ENCODE results near the gene OIP5.
"Not testable (repeated sequence)": the region's sequence is repeated elsewhere in the genome, so short reads cannot be mapped to it uniquely, and the experiment has no call there.

The OIP5 gene

DNA sequence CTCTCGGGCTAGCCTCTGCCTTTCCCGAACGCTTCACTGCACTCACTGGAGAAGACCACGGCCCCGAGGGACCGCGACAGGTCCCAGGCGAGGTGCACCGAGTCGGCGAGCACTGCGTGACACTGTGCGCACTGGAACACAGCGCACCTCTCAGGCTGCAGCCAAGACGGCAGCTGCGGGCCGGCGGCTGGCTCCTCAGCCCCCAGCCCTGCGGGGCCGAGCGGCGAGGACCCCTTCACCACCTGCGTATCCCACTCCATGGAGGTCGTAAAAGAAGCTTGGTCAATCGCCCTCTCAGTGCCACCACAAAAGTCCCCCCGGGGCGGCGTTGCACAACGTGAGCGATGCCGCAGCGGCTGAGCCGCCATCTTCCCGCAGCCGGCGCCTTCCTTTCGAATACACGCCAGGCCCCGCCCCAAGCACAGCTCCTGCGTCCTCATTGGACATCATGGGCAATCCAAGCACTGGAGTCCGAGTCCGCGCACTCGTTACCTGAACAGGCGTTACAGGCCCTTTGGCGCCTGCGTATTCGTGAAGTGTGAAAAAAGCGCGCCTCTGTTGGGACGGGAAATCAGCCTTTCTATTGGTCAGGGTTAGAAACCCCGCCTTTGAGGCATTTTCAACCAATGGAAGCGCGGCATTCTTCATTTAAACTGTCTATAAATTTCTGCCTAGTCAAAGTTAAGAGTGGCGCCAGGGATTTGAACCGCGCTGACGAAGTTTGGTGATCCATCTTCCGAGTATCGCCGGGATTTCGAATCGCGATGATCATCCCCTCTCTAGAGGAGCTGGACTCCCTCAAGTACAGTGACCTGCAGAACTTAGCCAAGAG, at the start of gene OIP5, which contains the start of gene NUSAP1:
Gene OIP5, minus strand, starts transcription at position 398 of the 832 bp plus-strand sequence. Its CDS starts 30 bp downstream, at position 368.
Gene NUSAP1, plus strand, starts transcription at position 688 of the 832 bp plus-strand sequence. Its CDS starts 77 bp downstream, at position 765.
- peak; percentile 100 for DNase-seq

DNA sequence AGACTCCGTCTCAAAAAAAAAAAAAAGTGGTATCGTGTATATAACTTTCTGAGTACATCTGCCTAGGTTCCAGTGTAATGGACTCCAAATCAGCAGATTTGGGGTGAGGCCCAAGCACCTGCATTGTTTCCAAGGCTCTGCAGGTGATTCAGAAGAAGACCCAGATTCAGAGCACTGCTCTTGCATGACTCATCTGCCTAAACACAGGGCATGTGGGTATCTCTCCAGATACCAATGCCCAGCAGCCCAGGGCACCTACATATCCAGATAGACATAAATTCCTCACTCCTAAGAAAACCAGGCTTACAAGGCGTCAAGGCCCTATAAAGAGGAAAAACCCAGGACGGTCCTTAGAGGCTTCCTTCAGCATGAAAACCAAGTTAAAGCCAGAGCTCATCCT, 45.6 kb upstream of the OIP5 start:
- no peak for DNase-seq

DNA sequence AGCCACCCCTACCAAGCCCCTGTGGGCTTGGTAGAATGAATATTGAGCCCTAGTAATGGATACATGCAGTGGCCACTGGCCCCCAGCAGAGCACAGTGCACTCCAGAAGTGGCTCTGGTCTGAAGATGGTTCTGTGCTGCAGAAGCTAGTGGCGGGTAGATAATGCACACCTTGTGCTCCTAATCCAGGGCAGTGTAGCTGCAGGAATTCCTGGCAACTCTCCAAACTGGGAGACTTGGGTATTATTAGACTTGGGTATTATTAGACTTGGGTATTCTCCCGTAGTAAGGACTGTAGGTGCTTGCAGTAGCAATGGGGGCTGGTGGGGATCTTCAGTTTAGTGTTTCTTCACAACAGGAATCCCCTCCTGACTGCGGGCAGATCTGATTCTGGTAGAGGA, 35.0 kb upstream of the OIP5 start:
- DNase-seq, result no peak

DNA sequence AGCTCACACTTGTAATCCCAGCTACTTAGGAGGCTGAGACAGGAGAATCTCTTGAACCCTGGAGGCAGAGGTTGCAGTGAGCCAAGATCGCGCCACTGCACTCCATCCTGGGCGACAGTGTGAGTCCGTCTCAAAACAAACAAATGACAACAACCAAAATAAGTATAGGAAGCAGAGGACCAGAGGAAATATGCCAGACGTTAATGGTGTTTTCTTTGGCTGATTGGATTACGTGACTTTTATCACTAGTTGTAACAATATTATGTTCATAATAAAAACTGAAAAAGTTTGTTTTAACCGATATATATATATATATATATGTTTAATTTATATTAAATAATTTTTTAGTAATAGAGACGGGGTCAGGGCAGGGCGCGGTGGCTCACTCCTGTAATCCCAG, 22.0 kb upstream of the OIP5 start:
- no peak for DNase-seq

DNA sequence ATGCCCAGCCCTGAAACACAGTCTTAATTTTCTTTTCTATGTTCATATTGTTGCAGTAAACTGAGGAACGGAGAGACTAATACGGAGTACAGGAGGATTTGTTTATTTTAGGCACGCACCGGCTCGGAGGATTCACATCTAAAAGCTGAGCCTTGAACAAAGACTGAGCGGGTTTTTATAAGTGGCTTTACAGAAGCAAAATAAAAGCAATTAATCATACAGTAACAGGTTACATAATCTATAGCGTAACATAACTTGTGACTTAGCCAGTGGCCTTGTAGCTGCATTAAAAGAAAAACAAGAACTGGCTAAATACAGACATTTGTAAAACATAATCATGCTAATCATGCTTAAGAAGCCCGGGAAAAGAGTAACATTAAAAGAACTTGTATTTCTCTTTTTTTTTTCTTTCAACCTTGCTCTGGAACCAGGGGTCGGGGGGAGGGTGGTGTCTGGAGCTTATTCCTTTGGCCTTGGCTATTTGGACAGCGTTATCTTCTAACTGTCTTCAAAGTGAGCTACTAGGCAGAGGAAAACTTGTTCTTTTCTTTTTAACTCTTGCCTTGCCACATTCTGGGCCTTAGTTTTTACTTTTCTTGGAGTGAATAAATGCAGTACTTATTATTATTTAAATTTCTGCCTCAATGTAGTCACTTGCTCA, 17.8 kb upstream of the OIP5 start:
- DNase-seq, result no peak

DNA sequence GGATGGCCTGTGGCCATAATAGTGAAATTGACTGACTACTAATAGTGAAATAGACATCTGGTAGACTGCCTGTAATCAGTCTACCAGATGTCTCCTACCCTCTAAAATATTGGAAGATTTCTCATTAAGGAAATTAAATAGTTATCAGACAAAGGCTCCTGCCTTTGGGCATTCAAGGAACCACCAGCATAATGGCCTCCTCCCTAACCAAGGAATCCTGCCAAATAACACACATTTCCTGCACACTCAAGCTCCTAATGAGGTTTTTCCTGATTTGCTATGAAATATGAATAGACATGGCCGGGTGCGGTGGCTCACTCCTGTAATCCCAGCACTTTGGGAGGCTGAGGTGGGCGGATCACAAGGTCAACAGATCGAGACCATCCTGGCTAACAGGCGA, 14.8 kb upstream of the OIP5 start:
- DNase-seq, result no peak

DNA sequence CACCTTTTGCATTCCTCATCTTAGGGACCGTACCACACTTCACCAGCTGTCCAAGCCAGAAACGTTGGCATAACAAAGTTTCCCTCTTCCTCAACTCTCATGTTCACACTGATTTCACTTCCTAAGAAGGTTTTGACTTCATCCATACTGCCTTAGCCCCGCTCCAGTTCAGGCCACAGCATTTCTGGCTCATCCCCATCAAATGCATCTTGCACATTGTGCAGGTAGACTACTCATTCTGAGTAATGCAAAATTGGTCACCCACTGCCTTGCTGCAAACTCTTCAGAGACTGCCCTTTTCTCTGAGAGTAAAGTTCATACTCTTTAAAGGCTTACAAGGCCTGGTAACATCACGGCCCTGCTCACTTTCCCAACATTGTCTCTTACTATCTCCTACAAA, 9.1 kb upstream of the OIP5 start:
- DNase-seq, result no peak

DNA sequence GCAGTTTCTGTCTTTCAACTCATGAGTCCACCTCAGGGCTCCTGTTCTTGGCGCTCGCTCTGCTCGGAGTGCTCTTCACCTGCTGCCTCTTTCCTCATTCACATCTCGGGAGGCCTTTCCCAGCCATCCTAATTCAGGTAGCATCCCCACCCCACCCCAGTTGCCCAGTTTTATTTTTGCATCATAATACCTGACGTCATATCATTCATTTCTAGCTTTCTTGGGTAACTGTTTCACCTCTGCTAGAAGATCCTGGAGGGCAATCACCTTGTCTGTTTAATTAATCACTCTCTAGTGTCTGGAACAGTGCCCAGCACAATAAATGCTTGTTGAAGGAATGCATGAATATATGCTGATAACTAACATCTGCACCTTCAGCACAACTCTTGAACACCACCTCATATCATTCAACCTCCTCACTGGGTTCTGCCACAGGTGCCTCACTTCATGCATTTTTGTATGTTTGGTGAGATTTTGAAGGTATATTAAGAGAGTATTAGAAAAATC, 7.9 kb upstream of the OIP5 start:
- no peak for DNase-seq

DNA sequence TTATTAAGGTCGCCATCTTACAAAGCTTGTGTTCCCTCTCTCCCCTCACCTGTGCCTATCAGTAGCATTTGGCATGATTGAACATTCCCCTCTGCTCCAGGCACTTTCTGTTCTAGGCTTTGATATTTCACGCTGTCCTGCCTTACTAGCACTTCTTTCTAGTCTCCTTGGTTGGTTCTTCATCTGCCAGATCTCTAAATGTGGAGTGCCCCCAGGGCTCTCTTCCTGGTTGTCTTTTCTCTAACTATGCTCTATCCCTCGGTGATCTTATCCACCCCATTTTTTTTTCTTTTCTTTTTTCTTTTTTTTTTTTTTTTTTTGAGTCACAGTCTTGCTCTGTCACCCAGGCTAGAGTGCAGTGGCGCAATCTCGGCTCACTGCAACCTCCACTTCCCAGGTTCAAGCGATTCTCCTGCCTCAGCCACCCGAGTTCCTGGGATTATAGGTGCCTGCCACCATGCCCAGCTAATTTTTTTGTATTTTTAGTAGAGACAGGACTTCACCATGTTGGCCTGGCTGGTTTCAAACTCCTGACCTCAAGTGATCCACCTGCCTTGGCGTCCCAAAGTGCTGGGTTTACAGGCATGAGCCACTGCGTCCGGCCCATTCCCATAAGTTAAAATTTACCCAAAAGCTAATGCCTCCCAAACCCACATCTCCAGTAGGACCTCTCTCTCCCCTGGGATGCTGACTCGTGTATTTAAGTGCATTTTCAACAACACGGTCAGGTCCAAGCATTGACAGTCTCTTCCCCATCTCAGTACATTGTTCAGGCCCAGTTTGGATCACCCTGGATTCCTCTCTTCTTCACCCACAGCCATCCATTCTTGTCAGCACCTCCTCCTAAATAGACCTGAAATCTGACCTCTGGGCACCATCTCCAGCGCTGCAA, 5.5 kb upstream of the OIP5 start:
- DNase-seq, result no peak

DNA sequence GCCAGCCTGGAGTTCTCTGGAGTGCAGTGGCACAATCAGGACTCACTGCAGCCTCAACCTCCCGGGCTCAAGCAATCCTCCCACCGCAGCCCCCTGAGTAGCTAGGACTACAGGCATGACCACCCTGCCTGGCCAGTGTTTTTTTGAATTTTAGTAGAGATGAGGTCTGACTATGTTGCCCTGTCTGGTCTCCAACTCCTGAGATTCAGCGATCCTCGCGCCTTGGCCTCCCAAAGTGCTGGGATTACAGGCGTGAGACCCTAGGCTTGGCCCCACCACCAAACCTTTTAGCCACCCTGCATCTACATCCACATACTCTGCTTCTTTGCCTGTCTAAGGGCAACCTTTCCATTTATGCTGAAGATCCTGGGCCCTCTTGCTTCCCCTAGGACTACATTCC, 4.7 kb upstream of the OIP5 start:
- DNase-seq, result no peak

DNA sequence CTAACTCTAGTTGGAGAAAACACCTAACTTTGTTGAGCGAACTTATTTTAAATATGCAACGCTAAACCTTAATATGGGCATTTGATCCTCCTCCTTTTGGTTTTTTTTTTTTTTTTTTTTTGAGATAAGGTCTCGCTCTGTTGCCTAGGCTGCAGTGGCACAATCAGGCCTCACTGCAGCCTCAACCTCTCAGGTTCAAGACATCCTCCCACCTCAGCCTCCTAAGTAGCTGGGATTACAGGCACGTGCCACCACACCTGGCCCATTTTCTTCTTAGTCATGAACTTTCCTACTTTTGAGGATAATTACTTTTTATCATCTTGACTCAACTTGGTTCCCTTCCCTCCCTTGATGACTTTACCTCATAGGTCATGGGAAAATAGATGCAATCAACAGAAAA, 4.2 kb upstream of the OIP5 start:
- no peak for DNase-seq

DNA sequence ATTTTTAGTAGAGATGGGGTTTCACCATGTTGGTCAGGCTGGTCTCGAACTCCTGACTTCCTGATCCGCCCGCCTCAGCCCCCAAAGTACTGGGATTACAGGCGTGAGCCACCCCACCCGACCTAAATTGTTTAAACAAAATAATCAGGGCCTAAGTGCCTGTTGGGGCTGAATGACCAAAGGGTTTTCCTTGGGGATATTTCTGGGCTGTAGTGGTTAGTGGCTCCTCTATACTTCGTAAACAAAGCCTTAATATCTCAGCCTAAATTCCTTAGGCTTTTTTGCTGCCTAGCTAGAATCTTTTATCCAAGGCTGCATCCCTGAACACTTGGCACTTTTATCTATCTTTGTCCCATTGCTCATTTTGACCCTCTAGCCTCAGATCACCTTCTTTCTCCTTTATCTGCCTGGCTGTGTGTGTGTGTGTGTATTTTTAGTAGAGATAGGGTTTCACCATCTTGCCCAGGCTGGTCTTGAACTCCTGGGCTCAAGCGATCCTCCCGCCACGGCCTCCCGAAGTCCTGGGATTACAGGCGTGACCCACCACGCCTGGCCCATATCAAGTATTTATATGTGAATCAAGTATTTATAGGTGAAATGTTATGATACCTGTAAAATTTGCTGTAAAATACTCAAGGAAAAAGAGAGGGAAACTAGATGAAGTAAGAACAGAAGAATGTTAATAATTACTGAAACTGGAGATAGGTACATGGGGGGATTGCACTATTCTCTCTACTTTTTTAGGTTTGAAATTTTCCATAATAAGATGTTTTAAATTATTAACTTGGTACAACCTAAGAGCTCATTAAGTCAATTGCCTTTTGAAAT, 2.1 kb upstream of the OIP5 start:
- no peak for DNase-seq

DNA sequence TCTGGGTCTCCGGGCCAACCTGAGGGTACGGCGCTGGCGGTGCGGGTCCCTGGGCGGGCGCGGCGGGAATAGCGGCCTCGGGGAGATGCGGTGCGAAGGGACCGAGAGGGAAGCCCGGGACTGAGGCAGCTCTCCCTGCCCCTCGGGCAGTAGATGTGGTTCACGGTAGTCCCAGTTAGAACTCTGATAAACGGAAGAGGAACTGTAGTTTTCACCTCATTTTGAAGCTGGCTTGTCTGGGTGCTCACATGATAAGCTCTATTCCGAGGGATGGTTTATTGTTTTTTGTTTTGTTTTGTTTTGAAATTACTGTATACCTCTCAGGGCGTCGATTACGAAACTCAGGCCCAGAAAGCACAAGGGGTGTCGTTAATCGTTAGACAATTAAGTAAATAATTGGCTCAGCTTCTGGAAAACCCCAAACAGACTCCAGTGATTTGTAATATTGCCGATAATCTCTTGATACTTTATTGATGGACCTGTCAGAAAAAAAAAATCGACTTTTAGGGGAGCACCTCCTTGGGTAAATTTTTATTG, 703 bp upstream of the OIP5 start:
- peak; percentile 71 for DNase-seq

DNA sequence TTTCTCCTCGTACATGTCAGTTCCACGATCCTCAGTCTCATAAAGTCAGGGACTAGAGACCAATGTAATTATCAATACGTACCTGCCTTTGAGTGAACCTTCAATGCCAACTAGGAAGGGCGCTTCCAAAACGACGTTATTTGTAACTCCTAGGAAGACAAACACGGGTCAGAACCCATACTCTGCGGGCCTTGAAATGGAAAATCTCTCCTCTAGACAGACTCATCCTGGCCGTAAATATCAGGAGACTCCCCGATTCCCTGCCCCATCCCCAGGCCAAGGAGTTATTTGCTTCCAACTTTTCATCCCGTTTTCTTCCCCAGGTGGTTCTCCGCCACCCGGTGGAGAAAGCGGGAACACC, 578 bp downstream of the OIP5 start:
- DNase-seq, result no peak

DNA sequence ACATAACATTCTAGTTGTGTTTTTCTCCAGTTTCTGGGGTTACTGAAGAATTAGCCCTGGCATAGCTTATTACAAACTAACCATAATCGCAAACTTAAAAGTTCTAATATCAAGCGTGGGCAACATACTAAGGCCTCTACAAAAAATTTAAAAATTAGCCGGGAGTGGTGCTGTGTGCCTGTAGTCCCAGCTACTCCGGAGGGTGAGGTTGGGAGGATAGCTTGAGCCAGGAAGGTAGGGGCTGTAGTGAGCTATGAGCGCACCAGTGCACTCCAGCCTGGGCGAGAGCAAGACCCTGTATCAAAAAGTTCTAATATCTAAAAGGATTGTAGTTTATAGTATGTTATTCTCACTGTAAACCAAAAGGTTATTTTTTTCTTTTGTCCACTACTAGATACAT, 1.1 kb downstream of the OIP5 start:
- no peak for DNase-seq

DNA sequence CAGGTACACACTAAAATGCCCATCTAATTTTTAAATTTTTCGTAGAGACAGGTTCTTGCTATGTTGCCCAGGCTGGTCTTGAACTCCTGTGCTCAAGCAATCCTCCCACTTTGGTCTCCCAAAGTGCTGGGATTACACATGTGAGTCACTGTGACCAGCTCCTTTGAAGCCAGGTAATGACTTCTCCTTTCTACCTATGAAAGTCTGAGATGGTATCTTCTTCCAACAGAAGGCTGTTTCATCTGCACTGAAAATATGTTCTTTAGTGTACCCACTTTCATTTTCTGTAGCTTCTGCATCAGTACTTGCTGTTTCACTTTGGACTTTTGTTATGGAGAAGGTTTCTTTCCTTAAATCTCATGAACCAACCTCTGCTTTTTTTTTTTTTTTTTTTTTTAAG, 8.8 kb downstream of the OIP5 start:
- DNase-seq, result no peak

DNA sequence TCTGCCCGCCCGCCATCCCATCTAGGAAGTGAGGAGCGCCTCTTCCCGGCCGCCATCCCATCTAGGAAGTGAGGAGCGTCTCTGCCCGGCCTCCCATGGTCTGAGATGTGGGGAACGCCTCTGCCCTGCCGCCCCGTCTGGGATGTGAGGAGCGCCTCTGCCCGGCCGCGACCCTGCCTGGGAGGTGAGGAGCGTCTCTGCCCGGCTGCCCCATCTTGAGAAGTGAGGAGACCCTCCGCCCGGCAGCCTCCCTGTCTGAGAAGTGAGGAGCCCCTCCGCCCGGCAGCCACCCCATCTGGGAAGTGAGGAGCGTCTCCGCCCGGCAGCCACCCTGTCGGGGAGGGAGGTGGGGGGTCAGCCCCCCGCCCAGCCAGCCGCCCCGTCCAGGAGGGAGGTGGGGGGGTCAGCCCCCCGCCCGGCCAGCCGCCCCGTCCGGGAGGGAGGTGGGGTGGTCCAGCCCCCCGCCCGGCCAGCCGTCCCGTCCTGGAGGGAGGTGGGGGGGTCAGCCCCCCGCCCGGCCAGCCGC, 11.5 kb downstream of the OIP5 start:
- DNase-seq, result not testable (repeated sequence)

DNA sequence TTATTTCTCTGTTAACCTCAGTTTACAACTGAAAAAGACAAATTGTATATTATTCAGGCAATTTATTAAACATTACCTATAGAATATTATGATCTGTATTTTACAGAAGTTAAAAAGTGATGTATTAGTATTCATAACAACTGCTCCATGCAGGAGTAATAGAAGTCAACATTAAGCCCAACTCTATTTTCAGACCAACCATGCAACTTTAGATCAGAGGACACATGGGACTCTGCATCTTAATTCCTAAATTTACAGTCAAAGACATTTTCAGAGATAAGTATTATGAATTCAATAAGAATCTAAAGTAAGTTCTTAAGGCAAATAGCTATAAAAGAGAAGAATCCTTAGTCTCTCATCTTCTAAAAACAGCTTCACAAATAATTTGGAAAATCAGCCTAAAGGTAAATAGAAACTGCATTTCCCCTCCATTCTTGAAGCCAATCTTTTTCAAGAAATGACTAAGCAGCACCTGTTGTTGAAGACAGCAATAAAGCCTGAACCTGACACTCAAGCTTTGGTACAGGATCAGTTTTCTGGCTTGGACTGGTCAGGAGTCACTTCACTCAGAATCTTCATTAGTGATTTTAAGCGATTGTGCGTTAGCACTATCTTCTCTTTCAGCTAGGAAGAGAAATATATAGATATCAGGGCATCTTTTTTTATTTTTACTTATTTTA, 23.0 kb downstream of the OIP5 start:
- DNase-seq, result no peak

DNA sequence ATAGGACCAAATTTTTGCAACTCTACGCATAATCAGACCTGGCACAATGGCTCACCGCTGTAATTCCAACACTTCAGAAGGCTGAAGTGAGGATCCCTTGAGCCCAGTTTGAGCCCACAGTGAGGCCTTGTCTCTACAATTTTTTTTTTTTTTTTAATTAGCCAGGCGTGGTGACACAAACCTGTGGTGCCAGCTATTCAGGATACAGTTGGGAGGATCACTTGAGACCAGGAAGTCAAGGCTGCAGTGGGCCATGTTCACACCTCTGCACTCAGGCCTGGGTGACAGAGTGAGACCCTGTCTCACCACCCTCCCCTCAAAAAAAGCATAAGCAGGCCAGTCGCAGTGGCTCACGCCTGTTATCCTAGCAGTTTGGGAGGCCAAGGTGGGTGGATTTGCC, 24.7 kb downstream of the OIP5 start:
- no peak for DNase-seq

DNA sequence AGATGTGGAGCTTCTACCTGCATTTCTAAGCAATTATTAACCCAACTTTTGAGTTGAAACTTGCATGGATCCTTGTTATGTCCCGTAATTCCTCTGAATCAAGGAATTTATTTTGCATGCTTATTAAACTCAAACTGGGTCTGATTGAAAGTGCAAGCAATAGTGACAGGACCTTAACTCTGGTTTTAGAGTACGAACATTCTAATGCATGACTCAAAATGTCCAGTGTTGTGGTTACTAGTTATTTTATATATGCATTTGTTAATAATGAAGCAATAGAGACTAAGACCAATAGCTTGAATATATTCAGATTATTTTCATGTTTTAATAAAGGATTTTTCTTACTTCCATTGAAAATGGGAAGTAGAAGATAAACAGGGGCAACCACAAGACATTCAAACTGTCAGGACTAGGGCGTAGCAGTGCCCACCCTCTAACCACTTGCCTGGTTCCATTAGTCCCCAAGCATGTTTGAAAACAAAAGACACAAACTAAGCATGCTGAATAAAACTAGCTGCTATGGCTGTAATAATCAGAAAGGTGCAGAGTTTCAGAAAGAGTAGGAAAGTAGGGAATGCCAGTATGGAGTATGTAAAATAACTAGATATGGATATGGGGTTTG, 28.1 kb downstream of the OIP5 start:
- no peak for DNase-seq

DNA sequence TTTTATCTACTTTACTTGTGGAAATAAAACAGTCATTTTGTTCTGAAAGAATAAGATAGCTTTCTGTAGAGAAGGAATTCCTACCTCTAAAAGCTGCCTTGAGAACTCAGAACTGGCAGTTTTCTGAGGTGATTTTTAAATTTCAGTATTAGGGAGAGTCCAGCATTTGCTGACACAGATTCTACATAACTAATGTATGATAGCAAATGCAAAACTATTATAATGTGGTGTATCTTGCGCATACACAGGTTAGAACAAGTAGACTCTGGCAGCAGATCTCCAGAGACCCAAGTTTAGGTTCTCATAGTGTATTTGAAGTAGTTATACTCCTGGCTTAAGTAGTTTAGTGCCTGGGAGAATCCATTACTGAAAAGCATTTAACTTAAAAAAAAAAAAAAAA, 30.8 kb downstream of the OIP5 start:
- DNase-seq, result no peak
